Dermis blood vessel endothelial cell (primary cell): ENCODE measurements around the gene DDC. TPM values are rescaled to one million over a fixed set of nuclear protein-coding genes. Genes with fewer than 3 reads are reported as not detected.

Experiments
- DNase-seq: peaks from one replicate; pipeline ENCODE4 v3.0.0; 2010
- total RNA-seq: library from RNA; depleted of rRNA; stranded (reverse); fragments of >200 nt; gene quantifications from 2 replicates; pipeline ENCODE4 v1.2.3, GENCODE V29; 2014

Gene DDC
- total RNA-seq, 1 donor from 2014 or later = 0.17 TPM

DNA sequence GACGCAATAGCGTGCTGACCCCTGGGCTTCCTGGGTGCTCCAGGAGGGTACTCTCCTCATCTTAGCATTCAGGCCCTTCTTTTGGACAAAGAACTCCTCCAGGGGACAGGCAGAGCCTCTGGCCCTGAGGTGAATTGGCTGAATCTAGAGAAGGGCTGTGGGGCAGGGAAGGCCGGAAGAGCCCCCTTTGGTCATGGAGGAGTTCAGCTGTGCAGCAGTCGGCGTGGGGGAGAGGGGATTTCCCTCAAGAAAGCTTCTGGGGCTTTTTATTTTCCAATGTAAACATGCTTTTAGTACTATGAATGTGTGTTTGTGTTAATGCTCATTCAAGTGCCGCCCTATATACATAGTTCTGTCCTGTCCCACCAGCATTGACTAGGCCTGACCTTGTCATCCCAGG, 153.9 kb downstream of the DDC start:
- no peak for DNase-seq

DNA sequence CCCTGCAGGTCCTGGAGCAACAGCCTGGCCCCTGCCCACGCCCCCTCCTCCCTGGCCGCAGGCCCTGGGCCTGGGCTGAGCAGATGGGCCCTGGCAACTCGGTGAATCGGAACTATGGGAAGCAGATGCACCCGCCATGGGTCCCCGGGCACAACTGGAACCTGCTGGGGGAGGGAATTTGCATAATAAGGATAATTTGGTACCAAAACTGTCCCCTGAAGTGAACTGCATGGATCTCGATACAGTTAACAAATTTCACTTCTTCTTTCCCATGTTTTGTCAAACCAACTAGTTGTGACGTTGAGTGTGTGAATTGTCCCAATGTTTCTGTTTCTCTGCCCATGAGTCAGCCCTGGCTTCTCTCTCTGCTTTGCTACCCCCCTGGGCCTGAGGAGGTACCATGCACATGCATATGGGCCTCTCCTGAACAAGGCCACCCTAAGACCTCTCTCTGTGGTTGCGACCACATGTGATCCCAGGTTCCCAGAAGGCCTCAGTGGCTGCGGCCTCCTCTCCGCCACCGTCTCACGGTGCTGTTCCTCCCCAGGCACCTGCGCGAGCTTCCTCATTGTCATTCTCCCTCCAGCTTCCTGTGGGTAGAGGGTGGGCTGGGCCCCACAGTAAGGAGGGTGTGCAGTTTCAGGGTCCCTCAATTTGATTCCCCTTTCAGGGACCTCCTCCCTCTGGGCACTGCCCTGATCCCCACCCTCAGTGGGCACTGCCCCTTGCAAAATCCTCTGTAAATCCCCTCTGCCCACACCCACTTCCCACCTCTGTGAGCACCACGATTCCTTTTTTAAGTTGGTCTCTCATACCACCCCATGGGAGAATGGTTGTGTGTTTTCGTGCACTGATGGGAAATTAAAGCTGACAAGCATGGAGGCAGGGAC, 155.1 kb downstream of the DDC start:
- DNase-seq = no peak

Other genes with a start within 250 kb of the DDC start
- 32.2 and 52.0 TPM in 2 replicates for gene FIGNL1, start 115.1 kb downstream of the DDC start, total RNA-seq
- 223 and 285 TPM in 2 replicates for gene GRB10, start 217.5 kb upstream of the DDC start, total RNA-seq